GM10266 (cell line): ENCODE results near the gene PTGES.

ENCODE experiments used
- DNase-seq: peaks from one replicate; pipeline ENCODE4 v3.0.0; 2012; ENCODE audit errors: extremely low spot score
- TF ChIP-seq, protein P1 (sequence below): IDR thresholded peaks from 2 replicates; pipeline ENCODE4 v1.5.1; 2012; ENCODE audit warnings: mild to moderate bottlenecking, low read depth; ENCODE audit not compliant: control insufficient read depth, insufficient read depth; ENCODE audit errors: missing control alignments

Gene PTGES

DNA sequence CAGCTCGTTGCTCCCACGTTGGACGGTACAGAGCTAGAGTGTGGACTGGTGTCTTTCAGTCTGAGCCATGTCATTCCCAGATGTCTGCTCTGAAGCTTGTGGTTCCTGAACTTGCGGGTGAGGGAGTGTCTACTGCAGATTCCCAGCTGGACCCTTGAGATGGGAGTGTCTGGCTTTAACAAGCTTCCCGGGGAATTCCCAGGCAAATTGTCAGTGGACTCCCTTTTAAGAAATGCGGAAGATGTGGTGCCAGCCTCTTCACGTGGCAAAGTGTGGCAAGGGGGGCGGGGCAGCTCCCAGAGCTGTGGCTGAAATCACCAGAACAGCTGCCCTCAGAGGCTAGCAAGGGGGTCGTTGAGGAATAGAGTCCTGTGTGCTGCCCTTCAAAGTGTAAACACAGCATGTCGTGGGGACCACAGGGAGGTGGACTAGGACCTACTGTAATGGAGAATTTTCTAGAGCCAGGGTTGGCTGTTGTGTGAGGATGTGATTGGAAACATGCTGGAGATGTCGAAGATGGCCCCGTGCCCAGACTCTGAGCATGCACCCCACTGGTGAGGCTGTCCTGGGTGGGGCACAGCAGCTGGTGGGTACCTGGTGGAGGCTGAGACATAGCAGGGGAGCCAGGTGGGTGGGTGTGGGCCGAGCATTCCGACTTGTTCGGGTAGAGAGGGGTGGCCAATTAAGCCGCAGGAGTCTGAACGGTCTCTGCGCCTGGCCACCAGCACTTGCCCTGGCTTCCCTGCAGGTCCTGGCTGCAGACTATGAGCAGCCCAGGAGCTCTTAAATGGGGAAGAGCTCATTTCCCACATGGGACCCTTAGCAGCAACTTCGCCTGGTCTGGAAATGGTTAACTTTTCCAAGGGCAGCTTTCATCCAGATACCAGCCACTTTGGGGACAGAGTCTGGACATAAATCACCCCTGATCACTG lies 50.0 kb downstream of the PTGES start:
- DNase-seq: no peak
- TF ChIP-seq, protein P1, sequence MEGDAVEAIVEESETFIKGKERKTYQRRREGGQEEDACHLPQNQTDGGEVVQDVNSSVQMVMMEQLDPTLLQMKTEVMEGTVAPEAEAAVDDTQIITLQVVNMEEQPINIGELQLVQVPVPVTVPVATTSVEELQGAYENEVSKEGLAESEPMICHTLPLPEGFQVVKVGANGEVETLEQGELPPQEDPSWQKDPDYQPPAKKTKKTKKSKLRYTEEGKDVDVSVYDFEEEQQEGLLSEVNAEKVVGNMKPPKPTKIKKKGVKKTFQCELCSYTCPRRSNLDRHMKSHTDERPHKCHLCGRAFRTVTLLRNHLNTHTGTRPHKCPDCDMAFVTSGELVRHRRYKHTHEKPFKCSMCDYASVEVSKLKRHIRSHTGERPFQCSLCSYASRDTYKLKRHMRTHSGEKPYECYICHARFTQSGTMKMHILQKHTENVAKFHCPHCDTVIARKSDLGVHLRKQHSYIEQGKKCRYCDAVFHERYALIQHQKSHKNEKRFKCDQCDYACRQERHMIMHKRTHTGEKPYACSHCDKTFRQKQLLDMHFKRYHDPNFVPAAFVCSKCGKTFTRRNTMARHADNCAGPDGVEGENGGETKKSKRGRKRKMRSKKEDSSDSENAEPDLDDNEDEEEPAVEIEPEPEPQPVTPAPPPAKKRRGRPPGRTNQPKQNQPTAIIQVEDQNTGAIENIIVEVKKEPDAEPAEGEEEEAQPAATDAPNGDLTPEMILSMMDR: no peak

DNA sequence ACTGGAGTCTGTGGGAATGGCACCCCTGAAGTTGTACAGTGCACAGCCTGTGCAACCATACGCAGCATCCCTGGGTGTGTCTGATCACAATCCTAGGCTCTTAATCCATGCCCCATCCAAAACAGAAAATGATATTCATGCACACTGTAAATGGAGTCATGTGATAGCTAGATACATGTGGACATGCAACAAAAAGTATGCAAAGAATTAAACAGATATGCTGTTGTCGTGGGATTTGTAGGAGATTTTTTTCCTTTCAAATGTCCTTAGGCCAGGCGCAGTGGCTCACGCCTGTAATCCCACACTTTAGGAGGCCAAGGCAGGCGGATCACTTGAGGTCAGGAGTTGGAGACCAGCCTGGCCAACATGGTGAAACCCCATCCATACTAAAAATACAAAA lies 51.3 kb downstream of the PTGES start:
- no peak for DNase-seq
- TF ChIP-seq, protein P1: no peak

DNA sequence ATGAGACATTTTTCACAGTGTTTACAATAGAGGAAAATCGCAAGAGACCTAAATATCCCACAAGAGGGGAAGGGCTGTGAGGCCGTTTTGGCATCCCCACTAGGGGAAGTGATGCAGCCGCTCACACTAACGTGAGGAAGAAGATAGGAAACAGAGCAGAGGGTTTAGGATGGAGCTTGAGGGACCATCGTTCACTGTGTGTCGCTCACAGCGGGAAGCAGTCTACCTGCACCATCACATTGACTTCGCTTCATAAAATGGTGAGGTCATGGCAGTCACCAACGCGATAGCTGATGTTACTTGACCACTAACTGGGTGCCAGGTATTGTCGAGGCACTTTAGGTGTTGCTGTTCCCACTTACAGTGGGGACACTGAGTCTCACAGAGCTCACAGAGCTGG lies 51.8 kb downstream of the PTGES start:
- TF ChIP-seq, protein P1: no peak
- no peak for DNase-seq

DNA sequence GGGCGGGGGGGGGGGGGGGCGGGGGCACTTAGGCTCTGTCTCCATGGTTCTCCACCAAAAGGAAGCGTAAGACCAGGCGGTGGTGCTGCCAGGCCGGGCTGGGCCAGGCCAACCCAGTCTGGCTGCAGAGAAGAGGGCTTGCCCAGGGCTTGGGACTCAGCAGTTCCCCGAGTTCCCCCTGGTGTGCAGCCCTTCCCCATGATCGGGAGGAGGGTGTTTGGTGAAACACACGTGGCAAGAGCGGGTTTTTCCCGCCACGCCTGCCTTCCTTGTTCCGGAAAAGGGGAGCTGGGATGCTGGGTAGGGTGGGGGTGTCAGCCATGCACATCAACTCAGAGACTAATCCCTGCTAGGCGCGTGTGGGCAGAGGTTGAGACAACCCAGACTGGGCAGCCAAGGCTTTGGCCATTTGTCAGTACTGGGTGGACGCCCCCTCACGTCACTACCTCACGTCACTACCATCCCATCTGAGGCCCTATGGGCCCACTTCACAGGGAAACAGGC lies 54.5 kb downstream of the PTGES start:
- DNase-seq: no peak
- TF ChIP-seq, protein P1: no peak

DNA sequence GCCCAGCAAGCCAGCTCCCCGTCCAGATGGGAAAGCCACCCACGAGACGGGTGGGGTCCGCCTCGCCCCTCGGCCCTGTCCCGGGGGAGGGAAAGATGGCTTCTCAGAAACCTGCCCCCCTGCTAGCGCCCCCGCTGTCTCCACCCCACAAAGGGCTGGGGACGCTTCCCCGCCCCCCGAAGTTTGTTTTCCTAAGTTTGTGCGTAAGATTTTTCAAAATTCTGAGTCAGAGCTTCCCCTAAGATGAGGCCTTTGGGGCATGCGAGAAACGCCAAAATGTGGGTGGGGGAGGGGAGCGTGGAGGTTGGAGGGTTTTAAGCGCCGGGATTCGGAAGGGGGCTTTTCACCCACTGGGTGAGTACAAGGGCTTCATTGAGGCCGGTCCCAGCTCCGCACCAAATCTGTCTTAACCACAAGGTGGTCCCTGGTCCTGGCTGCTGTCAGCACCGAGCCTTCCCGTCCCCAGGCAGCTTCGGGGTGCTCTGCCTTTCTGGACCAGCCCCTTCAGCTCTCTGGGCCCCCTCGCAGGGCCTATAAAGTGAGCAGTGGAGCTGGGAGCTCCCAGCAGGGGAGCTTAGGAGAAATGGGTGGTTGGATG lies 55.1 kb downstream of the PTGES start:
- DNase-seq: no peak
- TF ChIP-seq, protein P1: no peak

DNA sequence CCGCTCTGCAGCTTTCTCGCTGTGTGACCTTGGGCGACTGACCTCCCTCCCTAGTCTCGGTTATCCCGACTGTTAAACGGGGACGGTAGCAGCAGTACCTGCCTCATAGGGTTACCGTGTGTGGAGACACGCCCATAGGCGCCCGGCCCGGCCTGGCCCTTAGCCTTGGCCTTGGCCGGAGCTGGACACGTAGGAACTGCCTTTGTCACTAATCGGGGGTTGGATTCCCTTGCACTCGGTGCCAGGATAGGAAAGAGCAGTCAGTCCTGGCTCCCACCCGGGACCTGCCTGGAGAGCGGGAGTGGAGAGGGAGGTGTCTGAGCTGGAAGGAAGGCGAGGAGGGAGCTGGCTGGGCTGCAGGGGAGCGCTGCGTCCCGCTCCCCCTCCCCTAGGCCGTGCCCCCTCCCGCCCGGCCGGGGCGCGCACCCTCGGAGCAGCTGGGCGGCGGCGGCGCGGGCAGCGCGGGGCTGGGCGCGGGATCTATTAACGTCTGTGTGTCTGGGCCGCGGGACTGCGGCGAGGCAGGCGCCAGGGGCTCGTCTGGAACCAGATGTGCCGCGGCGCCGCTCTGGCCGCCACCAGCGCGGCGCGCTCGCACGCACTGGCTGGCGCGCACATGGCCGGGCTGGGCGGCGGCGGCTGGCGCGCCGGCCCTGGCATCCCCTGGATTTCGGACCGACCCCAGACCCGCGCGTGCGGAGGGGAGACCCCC lies 55.7 kb downstream of the PTGES start:
- no peak for DNase-seq
- TF ChIP-seq, protein P1: no peak
